Retinal pigment epithelial cell (primary cell): ENCODE data around the gene S100A2.
"Not testable (repeated sequence)": the region's sequence is repeated elsewhere in the genome, so short reads cannot be mapped to it uniquely, and the experiment has no call there.

ENCODE experiments used
- DNase-seq: peaks from one replicate; pipeline ENCODE4 v3.0.0-alpha.2; 2010; ENCODE audit warnings: low read depth
- H3K4me3 ChIP-seq: 2 replicates; pipeline ENCODE4 v1.5.1; 2011; ENCODE audit warnings: mild to moderate bottlenecking, low read length, control low read depth, moderate library complexity
- CTCF ChIP-seq: conservative IDR thresholded peaks from 2 replicates; pipeline ENCODE4 v1.5.1; 2011; ENCODE audit warnings: low read depth, low read length, control low read depth, inconsistent platforms

The S100A2 gene

GRCh38 chr1:153563483-153563901 is 2.2 kb downstream of the S100A2 start:
- no peak for DNase-seq
- no peak overlapping the region for H3K4me3 ChIP-seq
- TF ChIP-seq CTCF = no peak

- not testable (repeated sequence) for H3K4me3 ChIP-seq, DNase-seq
Measured at GRCh38 chr1:153562021-153562420, 3.6 kb downstream of the S100A2 start.

DNA sequence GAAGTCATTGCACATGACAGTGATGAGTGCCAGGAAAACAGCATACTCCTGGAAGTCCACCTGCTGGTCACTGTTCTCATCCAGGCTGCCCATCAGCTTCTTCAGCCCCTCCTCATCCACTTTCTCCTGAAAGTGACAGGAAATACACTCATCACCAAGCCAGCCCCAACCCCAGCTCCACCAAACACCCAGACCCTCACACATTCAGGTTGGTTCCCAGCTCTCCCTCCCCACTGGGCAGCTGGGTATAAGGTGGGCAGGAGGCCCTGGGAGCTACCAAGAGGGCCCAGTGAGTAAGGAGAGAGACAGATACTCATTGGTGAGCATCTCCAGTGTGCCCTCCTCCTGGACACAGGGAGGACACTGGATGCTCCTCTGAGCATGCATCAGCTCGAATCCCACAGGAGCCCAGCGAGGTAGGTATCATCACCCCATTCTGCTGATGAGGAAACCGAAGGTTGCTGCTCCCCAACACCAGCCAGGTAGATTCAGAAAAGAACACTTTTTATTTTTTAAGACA is 4.1 kb downstream of the S100A2 start:
- DNase-seq = no peak
- H3K4me3 ChIP-seq = no peak overlapping the region
- no peak for TF ChIP-seq CTCF

- no peak for DNase-seq
- no peak for TF ChIP-seq CTCF
- H3K4me3 ChIP-seq = no peak overlapping the region
Measured at GRCh38 chr1:153560771-153561465, 4.7 kb downstream of the S100A2 start.

GRCh38 chr1:153560241-153560640 is 5.4 kb downstream of the S100A2 start:
- TF ChIP-seq CTCF = no peak
- no peak overlapping the region for H3K4me3 ChIP-seq
- no peak for DNase-seq

GRCh38 chr1:153557877-153558276 is 7.8 kb downstream of the S100A2 start:
- no peak for DNase-seq
- no peak overlapping the region for H3K4me3 ChIP-seq
- no peak for TF ChIP-seq CTCF

DNA sequence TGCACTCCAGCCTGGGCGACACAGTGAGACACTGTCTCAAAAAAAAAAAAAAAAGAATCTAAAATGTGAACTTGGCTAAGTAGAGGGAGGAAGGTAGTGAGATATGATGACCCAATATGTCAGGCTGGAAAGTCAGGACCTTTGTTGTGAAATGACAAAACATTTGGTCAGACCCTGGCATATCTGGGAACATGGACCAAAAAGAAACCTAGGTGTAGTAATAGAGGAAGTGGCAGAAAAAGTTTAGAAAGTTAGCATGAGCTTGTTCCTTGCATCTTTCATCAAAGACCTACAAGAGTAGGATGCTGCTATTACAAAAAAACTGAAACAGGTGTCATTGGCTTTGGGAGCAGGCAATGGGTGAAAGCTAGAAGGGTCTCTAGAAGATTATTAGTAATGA is 9.3 kb downstream of the S100A2 start:
- no peak for DNase-seq
- no peak for TF ChIP-seq CTCF

More for the DNA sequence above, 9.3 kb downstream of the S100A2 start:
- H3K4me3 ChIP-seq = no peak overlapping the region
